GM21619 (cell line): ENCODE results near the gene SEMA4B.

Experiments
- ATAC-seq: cut with Tn5 transposase; IDR thresholded peaks from one replicate; pipeline ENCODE4 v1.9.1; 2021; ENCODE audit not compliant: unreplicated experiment

SEMA4B gene

GRCh38 chr15:90225504-90226234 lies 24.5 kb downstream of the SEMA4B start:
- ATAC-seq = no peak

DNA sequence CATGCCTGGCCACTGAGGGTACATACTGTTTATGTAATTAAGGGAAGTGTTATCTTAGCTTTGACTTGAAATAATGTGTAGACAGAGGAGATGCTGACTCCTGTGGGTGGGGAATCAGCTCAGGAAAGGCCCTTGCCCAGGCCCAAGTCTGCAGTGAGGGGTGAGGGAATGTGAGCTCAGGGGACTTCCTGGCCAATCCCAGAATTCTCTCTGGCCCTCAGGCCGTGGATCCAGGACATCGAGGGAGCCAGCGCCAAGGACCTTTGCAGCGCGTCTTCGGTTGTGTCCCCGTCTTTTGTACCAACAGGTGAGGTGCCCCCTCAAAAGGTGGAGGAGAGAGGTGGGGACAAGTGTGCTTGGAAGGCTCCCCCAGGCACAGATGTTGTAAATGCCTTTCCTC lies 26.2 kb downstream of the SEMA4B start:
- no peak for ATAC-seq

GRCh38 chr15:90227816-90228772 lies 27.0 kb downstream of the SEMA4B start:
- no peak for ATAC-seq

DNA sequence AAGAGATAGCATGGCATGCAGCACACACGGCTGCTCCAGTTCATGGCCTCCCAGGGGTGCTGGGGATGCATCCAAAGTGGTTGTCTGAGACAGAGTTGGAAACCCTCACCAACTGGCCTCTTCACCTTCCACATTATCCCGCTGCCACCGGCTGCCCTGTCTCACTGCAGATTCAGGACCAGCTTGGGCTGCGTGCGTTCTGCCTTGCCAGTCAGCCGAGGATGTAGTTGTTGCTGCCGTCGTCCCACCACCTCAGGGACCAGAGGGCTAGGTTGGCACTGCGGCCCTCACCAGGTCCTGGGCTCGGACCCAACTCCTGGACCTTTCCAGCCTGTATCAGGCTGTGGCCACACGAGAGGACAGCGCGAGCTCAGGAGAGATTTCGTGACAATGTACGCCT lies 27.8 kb downstream of the SEMA4B start:
- no peak for ATAC-seq

GRCh38 chr15:90230071-90230494 lies 29.0 kb downstream of the SEMA4B start:
- no peak for ATAC-seq

DNA sequence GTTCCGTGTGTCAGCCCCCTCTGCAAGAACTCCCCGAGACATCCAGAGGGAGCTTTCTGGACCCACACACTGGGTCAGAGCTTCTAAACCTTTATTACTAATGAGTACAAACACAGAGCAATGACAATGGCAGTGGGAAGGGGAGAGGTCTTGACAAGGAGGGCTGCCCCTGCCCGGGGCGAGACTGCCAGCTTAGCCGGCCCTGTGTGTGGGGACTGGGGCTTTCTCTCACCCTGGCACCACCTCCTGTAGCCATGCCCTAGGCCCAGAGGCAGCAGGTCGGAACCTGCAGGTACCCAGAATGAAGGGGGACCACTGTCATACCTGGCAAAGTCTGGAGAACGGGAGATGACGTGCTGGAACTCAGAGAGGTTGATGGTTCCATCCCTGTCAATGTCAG lies 29.5 kb downstream of the SEMA4B start:
- ATAC-seq = no peak

DNA sequence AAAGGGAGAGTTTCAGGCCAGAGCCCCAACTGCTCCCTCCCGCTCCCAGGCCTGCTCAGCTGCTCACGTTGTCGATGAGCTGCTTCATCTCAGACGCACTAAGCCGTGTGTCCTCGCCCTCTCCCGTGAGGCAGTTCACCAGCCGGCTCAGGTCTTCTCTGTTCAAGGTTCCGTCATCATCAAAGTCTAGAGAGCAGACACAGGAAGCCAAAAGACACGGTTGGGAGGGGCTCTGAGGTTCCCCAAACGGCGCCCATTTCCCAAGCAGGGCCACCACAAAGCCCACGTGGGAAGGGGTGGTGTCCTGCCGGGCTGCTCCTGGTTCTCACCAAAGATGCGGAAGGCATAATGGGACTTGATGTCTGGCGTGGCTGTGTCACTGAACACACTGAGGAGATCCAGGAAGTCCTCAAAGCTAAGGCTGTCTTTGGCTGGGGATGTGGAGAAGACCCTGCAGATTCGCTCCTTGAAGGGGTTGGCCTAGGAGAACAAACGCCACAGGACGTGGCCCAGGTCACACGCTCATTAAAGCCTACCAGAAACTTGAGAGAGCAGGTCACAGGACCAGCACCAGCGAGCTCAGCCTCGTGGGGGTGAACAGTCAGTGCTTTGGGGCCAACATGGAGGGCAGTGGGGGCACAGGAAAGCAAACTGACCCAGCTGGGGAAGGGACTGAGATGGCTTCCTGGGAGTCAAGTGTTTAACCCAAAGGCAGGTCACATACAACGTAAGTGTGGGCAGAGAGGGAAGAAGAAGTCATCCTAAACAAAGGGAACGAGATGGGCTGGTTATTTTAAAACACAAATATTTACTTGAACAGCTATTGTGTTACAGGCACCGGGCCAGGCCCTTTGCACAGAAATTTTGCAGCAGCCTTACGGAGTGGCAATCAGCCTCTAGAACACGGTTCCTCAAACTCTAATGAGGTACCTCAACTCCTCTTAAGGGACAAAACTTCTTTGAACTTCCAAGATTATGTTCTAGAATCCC lies 30.2 kb downstream of the SEMA4B start:
- peak; percentile 20 for ATAC-seq

- no peak for ATAC-seq
These were observed 31.1 kb downstream of the SEMA4B start for GRCh38 chr15:90232196-90232595.

DNA sequence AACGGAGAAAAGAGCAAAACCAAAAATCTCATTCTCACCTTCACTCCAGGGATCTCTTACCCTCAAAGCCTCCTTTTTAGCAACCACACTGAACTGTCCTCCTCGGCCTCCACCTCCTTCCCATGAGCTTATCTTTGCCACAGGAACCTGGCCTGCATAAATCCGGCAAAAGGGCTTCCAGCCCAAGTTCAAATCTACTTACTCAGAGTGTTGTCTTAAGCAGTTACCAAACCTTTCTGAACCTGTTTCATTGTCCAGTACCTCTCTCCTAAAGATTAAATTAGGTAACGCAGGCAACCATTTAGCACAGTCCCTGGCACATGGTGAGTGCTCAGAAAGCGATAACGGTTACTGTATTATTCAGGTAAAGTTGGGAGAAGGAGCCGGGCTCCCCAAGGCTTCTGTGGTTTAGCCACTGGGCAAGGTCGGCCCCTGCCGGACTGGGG lies 31.8 kb downstream of the SEMA4B start:
- ATAC-seq = no peak

- ATAC-seq = peak; percentile 74
These were observed 32.4 kb downstream of the SEMA4B start, which contains the start of gene CIB1 for GRCh38 chr15:90233387-90234095. Gene CIB1 (minus strand): TSS chr15:90233941. CDS start chr15:90233885, 56 bp downstream.

- ATAC-seq = peak; percentile 58
These were observed 33.2 kb downstream of the SEMA4B start, which contains the start of gene GDPGP1 for GRCh38 chr15:90234096-90234988. Gene GDPGP1 (plus strand): TSS chr15:90234209. CDS start chr15:90240909, 6,700 bp downstream.

DNA sequence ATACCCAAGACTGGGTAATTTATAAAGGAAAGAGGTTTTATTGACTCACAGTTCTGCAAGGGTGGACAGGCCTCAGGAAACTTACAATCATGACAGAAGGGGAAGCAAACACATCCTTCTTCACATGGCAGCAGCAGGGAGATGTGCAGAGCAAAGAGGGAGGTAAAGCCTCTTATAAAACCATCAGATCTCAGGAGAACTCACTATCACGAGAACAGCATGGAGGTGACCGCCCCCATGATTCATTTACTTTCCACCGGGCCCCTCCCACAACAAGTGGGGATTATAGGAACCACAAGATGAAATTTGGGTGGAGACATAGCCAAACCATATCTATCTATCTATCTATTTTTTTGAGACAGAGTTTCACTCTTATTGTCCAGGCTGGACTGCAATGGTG lies 38.2 kb downstream of the SEMA4B start:
- no peak for ATAC-seq

DNA sequence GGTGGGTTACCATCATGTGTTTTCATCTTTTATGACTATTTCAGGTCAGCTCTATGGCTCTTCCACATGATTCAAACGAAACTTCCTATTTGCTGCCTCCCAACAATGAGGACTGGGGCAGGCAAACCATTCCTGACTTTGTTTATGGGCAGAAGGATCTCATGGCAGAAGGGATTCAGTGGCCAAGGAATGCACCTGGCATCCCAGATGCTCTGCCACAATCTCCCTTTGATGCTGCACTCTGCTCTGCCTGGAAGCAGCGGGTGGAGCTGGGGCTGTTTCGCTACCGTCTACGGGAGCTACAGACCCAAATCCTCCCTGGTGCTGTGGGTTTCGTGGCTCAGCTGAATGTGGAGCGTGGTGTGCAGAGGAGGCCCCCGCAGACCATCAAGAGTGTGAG lies 39.7 kb downstream of the SEMA4B start:
- ATAC-seq = no peak

GRCh38 chr15:90241343-90242192 lies 40.4 kb downstream of the SEMA4B start:
- no peak for ATAC-seq

DNA sequence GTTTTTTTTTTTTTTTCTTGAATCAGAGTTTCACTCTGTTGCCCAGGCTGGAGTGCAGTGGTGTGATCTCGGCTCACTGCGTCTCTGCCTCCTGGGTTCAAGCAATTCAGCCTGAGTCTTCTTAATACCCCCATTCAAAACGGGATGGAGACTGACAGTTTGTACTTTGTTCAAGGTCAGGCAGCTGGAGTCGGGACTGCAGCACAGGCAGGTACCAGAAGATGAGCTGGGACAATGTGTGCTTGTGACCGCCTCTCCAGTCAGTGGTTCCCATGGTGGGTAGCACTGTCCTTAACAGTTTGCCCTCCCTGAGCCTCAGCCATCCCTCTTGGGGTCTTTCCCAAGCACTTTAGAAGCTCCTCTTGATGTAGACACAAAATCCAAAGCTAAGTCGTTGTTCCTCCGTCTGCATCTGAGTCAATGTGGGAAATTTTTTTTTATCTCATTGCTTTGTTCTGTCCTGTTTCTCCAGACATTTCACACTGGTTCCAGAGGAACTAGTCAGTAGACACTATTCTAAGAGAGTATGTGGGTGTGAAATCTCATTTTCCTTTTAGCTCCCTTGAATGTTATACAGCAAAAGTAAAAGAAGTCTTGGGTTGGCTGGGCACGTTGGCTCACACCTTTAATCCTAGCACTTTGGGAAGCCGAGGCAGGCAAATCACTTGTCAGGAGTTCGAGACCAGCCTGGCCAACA lies 43.0 kb downstream of the SEMA4B start:
- ATAC-seq = no peak

GRCh38 chr15:90248789-90249202 lies 47.7 kb downstream of the SEMA4B start:
- peak; percentile 7 for ATAC-seq

DNA sequence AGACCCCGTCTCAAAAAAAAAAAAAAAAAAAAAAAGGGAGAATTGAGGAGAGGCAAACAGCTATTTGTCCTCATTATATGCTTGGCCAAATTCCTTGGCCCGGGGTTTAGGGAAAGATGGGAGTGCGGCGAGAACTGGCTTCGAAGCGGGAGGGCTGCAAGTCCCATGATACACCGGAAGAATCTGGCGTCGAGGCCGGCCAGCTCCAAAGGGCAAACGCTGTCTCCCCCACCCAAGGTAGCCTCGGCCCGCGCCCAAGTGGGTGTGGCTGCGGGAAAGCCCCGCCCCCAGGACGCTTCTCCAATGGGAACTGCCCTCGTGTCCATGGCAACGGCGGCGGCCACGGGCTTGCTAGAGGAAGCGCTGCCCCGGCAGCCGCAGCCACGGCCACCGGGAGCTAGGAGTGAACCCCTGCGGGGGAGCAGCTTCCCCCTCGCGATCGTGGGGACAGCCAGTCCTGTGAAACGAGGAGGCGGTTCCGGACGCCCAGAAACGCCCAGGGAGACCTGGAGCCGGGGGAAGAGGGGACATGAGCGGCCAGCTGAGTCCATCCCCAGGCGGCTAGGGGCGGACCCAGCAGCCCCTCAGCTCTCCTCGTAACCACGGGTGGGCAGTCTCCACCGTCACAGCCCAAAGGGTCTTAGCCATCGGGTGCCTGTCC lies 48.2 kb downstream of the SEMA4B start, which contains the start of gene TTLL13:
Gene TTLL13 (plus strand): TSS at position 354 of the 661 bp plus-strand sequence. CDS start 1,075 bp downstream, outside the sequence.
- ATAC-seq = peak; percentile 62
